Measurements from ENCODE around the gene ISX. TPM values are rescaled to one million over a fixed set of nuclear protein-coding genes. Genes with fewer than 3 reads are reported as not detected.
A peak's percentile ranks its signal among the peaks of the same experiment; 100 is the strongest.
"Not testable (repeated sequence)": the region's sequence is repeated elsewhere in the genome, so short reads cannot be mapped to it uniquely, and the experiment has no call there.

The ISX gene
- total and polyA plus RNA-seq, 2 of the 13 experiments (the other 11 are each of a cell fraction or from before 2014, with no cell fraction given) = 1.4 to 1.8 TPM

DNA sequence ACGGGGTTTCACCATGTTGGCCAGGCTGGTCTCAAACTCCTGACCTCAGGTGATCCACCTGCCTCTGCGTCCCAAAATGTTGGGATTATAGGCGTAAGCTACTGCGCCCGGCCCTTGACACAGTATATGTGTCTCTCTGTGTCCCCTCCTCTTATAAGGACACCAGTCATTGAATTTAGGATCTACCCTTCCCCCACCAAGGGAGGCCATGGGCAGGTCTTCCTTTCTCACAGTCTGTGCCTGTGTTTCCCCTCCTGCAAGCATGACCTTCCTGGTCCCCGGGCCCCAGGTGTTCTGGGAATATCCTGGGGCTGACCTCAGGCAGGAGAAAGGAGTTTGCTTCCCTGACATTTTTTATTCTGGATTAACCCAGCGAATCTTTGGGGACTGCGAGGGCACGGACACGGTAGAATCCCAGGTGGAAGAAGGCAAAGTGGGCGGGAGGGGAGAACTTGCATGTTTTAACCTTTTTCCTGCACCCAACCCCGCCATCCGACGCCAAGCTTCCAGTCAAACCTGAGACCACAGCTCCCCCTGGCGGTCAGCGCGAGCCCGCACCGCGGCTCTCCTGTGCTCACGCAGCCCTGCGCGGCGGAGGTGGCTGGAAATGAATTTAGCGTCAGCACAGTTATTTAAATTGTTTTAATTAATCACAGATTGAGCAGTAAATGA is 42.1 kb upstream of the ISX start (continued):
- peak; percentile 50; the same call in 1 of the 2 replicates for TF ChIP-seq CBX5 (CRISPR knock-in tag; IDR thresholded peaks at IDR 0.05; ENCODE audit: borderline replicate concordance)
- no peak for TF ChIP-seq PCBP2 (optimal IDR thresholded peaks at IDR 0.05; ENCODE audit: low read depth, low read length, poor library complexity, severe bottlenecking)

DNA sequence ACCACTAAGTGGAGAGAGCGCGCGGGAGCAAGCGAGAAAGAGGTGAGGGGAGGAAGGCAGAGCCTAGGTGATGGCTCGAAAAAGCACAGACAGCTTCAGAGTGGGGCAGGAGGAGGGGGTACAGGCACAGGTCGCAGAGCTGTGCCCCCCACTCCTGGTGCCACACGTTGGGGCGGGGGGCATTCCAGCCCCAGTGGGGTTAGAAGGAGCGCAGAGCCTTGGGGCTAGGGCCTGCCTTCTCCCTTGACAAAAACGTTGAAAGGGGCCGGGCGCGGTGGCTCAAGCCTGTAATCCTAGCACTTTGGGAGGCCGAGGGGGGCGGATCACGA is 41.6 kb upstream of the ISX start:
- ATAC-seq (peak; percentile 44; the same call in 2 of the 3 replicates), FAIRE-seq (no peak), DNase-seq (ENCODE audit: low spot score) (no peak)
- no peaks in the 10 kb centered on the region for H3K9me3 ChIP-seq (ENCODE audit: low read length)
- WGBS (ENCODE audit: low lambda C conversion rate) = 36% methylated on average over 14 of the region's 16 CpGs
- H3K36me3 ChIP-seq (replicated peaks in 1 of 2; ENCODE audit: control insufficient read depth in 1 of 2, insufficient read depth in 2 of 2, low read length in 2 of 2) = no peaks in the 10 kb centered on the region
- H3K79me2 ChIP-seq (ENCODE audit: insufficient read depth, low read length) = no peaks in the 10 kb centered on the region
- H3K4me1 ChIP-seq (ENCODE audit: insufficient read depth, low read length) = no peaks in the 10 kb centered on the region
- BruUV-seq (replicated peaks) = no TSS peak
- CTCF ChIA-PET (ENCODE audit: low intra/inter-chr PET ratio, low total read pairs) = interaction anchor here (1.2 kb wide), 1 partner anchor 609 kb away, joined by 12 read pairs; no protein-coding TSS in a partner anchor
- no peak overlapping the region for H2AFZ ChIP-seq (ENCODE audit: low read length)
- in situ Hi-C loops (cut with HindIII; ENCODE audit: extremely low pct_ligation_motif_present, low pct_unique_long_range_greater_than_20kb) = no loop called here
- no peak for TF ChIP-seq HNRNPLL (IDR thresholded peaks at IDR 0.05; ENCODE audit: low read depth, low read length, poor library complexity, severe bottlenecking)
- TF ChIP-seq, protein P1, sequence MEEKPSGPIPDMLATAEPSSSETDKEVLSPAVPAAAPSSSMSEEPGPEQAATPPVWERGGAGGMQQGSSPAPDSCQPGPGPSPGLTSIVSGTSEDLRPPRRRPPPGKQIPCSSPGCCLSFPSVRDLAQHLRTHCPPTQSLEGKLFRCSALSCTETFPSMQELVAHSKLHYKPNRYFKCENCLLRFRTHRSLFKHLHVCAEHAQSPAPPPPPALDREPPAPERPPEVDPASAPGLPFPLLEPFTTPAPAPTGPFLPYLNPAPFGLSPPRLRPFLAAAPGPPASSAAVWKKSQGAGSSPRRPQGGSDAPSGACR (CRISPR knock-in tag; IDR thresholded peaks at IDR 0.05) = no peak
- TF ChIP-seq, protein P2, sequence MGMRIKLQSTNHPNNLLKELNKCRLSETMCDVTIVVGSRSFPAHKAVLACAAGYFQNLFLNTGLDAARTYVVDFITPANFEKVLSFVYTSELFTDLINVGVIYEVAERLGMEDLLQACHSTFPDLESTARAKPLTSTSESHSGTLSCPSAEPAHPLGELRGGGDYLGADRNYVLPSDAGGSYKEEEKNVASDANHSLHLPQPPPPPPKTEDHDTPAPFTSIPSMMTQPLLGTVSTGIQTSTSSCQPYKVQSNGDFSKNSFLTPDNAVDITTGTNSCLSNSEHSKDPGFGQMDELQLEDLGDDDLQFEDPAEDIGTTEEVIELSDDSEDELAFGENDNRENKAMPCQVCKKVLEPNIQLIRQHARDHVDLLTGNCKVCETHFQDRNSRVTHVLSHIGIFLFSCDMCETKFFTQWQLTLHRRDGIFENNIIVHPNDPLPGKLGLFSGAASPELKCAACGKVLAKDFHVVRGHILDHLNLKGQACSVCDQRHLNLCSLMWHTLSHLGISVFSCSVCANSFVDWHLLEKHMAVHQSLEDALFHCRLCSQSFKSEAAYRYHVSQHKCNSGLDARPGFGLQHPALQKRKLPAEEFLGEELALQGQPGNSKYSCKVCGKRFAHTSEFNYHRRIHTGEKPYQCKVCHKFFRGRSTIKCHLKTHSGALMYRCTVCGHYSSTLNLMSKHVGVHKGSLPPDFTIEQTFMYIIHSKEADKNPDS (CRISPR knock-in tag; IDR thresholded peaks at IDR 0.05) = no peak
- no peak for TF ChIP-seq HNRNPUL1 (IDR thresholded peaks at IDR 0.05; ENCODE audit: low read depth, low read length)
- TF ChIP-seq PHF20 (CRISPR knock-in tag; IDR thresholded peaks at IDR 0.05) = no peak
- 0 out of 5 replicates have a peak, but pooled peaks cover 0 to 2% of the 10 kb centered on the region in 2 experiments for H3K27me3 ChIP-seq (ENCODE audit: control insufficient read depth in 1 of 2, insufficient read depth in 2 of 2, low read length in 2 of 2)
- H3K4me2 ChIP-seq (ENCODE audit: low read depth, low read length) = no peak overlapping the region
- POLR2A ChIA-PET = no interaction called here
- intact Hi-C loops (cut with micrococcal nuclease; ENCODE audit: unreplicated experiment) = no loop called here
- no peak overlapping the region for H3K27ac ChIP-seq (ENCODE audit: extremely low read length, insufficient read depth, low read length)
- H3K9ac ChIP-seq (ENCODE audit: insufficient read depth, low read depth, low read length) = no peak overlapping the region
- H4K20me1 ChIP-seq (ENCODE audit: insufficient read depth, low read length) = no peaks in the 10 kb centered on the region
- H3K4me3 ChIP-seq (replicated peaks in 1 of 3; ENCODE audit: insufficient read depth in 1 of 3, low read depth in 2 of 3, low read length in 3 of 3) = no peak overlapping the region

DNA sequence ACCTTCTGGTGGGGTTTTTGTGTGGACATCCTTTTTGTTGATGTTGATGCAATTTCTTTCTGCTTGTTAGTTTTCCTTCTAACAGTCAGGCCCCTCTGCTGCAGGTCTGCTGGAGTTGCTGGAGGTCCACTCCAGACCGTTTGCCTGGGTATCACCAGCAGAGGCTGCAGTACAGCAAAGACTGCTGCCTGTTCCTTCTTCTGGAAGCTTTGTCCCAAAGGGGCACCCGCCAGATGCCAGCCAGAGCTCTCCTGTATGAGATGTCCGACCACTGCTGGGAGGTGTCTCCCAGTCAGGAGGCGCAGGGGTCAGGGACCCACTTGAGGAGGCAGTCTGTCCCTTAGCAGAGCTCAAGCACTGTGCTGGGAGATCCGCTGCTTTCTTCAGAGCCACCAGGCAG is 35.8 kb upstream of the ISX start:
- ATAC-seq; CTCF ChIA-PET (ENCODE audit: low intra/inter-chr PET ratio, low total read pairs): not testable (repeated sequence)
- 40% methylated on average over 2 of the region's 5 CpGs for WGBS (ENCODE audit: low lambda C conversion rate)

More for the DNA sequence above, 35.8 kb upstream of the ISX start:
- H3K36me3 ChIP-seq (replicated peaks in 1 of 2; ENCODE audit: control insufficient read depth in 1 of 2, insufficient read depth in 2 of 2, low read length in 2 of 2); H2AFZ ChIP-seq (ENCODE audit: low read length); H3K79me2 ChIP-seq (ENCODE audit: insufficient read depth, low read length); DNase-seq (ENCODE audit: low spot score); H3K9me3 ChIP-seq (ENCODE audit: low read length); H3K4me1 ChIP-seq (ENCODE audit: insufficient read depth, low read length); intact Hi-C loops (cut with micrococcal nuclease; ENCODE audit: unreplicated experiment); H3K27ac ChIP-seq (ENCODE audit: extremely low read length, insufficient read depth, low read length); H3K9ac ChIP-seq (ENCODE audit: insufficient read depth, low read depth, low read length); BruUV-seq (replicated peaks); FAIRE-seq; H3K27me3 ChIP-seq (ENCODE audit: control insufficient read depth in 1 of 2, insufficient read depth in 2 of 2, low read length in 2 of 2); POLR2A ChIA-PET; H4K20me1 ChIP-seq (ENCODE audit: insufficient read depth, low read length); H3K4me2 ChIP-seq (ENCODE audit: low read depth, low read length); H3K4me3 ChIP-seq (replicated peaks in 1 of 3; ENCODE audit: insufficient read depth in 1 of 3, low read depth in 2 of 3, low read length in 3 of 3): not testable (repeated sequence)
- in situ Hi-C loops (cut with HindIII; ENCODE audit: extremely low pct_ligation_motif_present, low pct_unique_long_range_greater_than_20kb) = loop anchor here (10.0 kb wide), 1 partner anchor 615 kb away; no protein-coding TSS in a partner anchor
